WERI-Rb-1 (cell line): ENCODE results near the gene ELMO3.

ENCODE experiments used
- DNase-seq: peaks from one replicate; pipeline ENCODE4 v3.0.0-alpha.2; 2020
- H3K27ac ChIP-seq: fragments of 250-450 bp; sonication (Bioruptor Pico); 2 replicates; pipeline ENCODE4 v1.5.1; 2020; ENCODE audit warnings: mild to moderate bottlenecking, moderate library complexity
- H3K27me3 ChIP-seq: fragments of 250-450 bp; sonication (Bioruptor Pico); 2 replicates; pipeline ENCODE4 v1.5.1; 2021; ENCODE audit warnings: mild to moderate bottlenecking, low read depth, moderate library complexity; ENCODE audit not compliant: insufficient read depth, severe bottlenecking
- H3K36me3 ChIP-seq: fragments of 250-450 bp; sonication (Bioruptor Pico); 2 replicates; pipeline ENCODE4 v1.5.1; 2020; ENCODE audit warnings: mild to moderate bottlenecking, moderate library complexity
- H3K4me3 ChIP-seq: 2 replicates; pipeline ENCODE4 v1.5.1; 2011; ENCODE audit warnings: low read depth, mild to moderate bottlenecking, control low read depth, low read length
- H3K9me3 ChIP-seq: fragments of 250-450 bp; sonication (Bioruptor Pico); 2 replicates; pipeline ENCODE4 v1.5.1; 2021; ENCODE audit warnings: mild to moderate bottlenecking, moderate library complexity; ENCODE audit not compliant: severe bottlenecking
- CTCF ChIP-seq: IDR thresholded peaks from 2 replicates; pipeline ENCODE4 v1.5.1; 2011; ENCODE audit warnings: low read depth, mild to moderate bottlenecking, control low read depth, inconsistent platforms, low read length

The ELMO3 gene

GRCh38 chr16:67154578-67155294 lies 44.2 kb upstream of the ELMO3 start:
- no peak overlapping the region for H3K27ac ChIP-seq
- no peak for TF ChIP-seq CTCF
- no peaks in the 10 kb centered on the region for H3K9me3 ChIP-seq
- peaks cover under 1% of the 10 kb centered on the region; the same call in 1 of the 2 replicates for H3K36me3 ChIP-seq
- DNase-seq, result no peak
- peak overlapping the region; percentile 5 for H3K4me3 ChIP-seq
- peaks cover 6% of the 10 kb centered on the region for H3K27me3 ChIP-seq

GRCh38 chr16:67155295-67156142 lies 43.4 kb upstream of the ELMO3 start:
- peak; percentile 65 for DNase-seq
- peak; percentile 97 for TF ChIP-seq CTCF
- H3K27me3 ChIP-seq, result peaks cover 6% of the 10 kb centered on the region
- H3K27ac ChIP-seq, result no peak overlapping the region
- no peaks in the 10 kb centered on the region for H3K36me3 ChIP-seq
- H3K4me3 ChIP-seq, result peak overlapping the region; percentile 5
- H3K9me3 ChIP-seq, result no peaks in the 10 kb centered on the region

- Histone ChIP-seq H3K27me3 (peaks cover 6% of the 10 kb centered on the region), H3K9me3 (no peaks in the 10 kb centered on the region), H3K27ac (no peak overlapping the region), H3K4me3 (no peak overlapping the region), H3K36me3 (no peaks in the 10 kb centered on the region)
- no peak for DNase-seq
- no peak for TF ChIP-seq CTCF
Observed at GRCh38 chr16:67156143-67156844, 42.6 kb upstream of the ELMO3 start.

- Histone ChIP-seq H3K27ac (no peak overlapping the region), H3K36me3 (no peaks in the 10 kb centered on the region), H3K9me3 (no peaks in the 10 kb centered on the region), H3K27me3 (peaks cover 6% of the 10 kb centered on the region), H3K4me3 (no peak overlapping the region)
- TF ChIP-seq CTCF, result no peak
- no peak for DNase-seq
Observed at GRCh38 chr16:67157106-67157748, 41.7 kb upstream of the ELMO3 start.

GRCh38 chr16:67157892-67158635 lies 40.9 kb upstream of the ELMO3 start:
- H3K36me3 ChIP-seq, result no peaks in the 10 kb centered on the region
- DNase-seq, result no peak
- peaks cover 6% of the 10 kb centered on the region for H3K27me3 ChIP-seq
- no peak for TF ChIP-seq CTCF
- H3K9me3 ChIP-seq, result no peaks in the 10 kb centered on the region
- H3K27ac ChIP-seq, result no peak overlapping the region
- H3K4me3 ChIP-seq, result no peak overlapping the region
